GM12878 (cell line): ENCODE data around the gene MST1R. TPM values are rescaled to one million over a fixed set of nuclear protein-coding genes. Genes with fewer than 3 reads are reported as not detected.

Experiments used
- ATAC-seq: fragments of 200-7000 bp; cut with Tn5 transposase; 3 replicates; pipeline ENCODE4 v1.9.1; 2020; ENCODE audit warnings: mild to moderate bottlenecking, moderate library complexity
- BruUV-seq: library from RNA; stranded (reverse); fragments of 400-500 nt; replicated peaks from 2 replicates; lab custom pipeline; 2021; lab: Mats Ljungman, UMichigan
- CTCF ChIA-PET: fragments of 300-600 bp; sonication (Branson Sonifier 250); formaldehyde crosslinking; extraction: SDS; loops from one replicate; lab custom pipeline; 2021; ENCODE audit warnings: inconsistent platforms; lab: Yijun Ruan, JAX
- POLR2A ChIA-PET: fragments of 350-600 bp; formaldehyde crosslinking; extraction: SDS; loops from one replicate; lab custom pipeline; 2021; ENCODE audit warnings: inconsistent platforms; lab: Charles Lee
- RAD21 ChIA-PET: fragments of 300-600 bp; sonication (Branson Sonifier 250); formaldehyde crosslinking; loops from one replicate; lab custom pipeline; 2023; ENCODE audit warnings: antibody characterized with exemption; ENCODE audit not compliant: unreplicated experiment; lab: Charles Lee
- SMC1A ChIA-PET: fragments of 300-600 bp; sonication (Branson Sonifier 250); formaldehyde crosslinking; loops from one replicate; lab custom pipeline; 2023; ENCODE audit not compliant: unreplicated experiment, uncharacterized antibody; lab: Charles Lee
- DNase-seq: peaks from one replicate; pipeline ENCODE4 v3.0.0-alpha.2; 2011; ENCODE audit warnings: low read depth, low spot score
- FAIRE-seq: peaks from 3 replicates; lab custom pipeline; 2011; peaks lifted over from hg19 to GRCh38; lab: Jason Lieb, UNC
- H2AFZ ChIP-seq: 2 replicates; pipeline ENCODE4 v1.6.0; 2011; ENCODE audit warnings: low read depth, low read length, control low read depth; ENCODE audit not compliant: control insufficient read depth
- H3K27ac ChIP-seq: 2 replicates; pipeline ENCODE4 v1.5.1; 2011; ENCODE audit warnings: control low read depth; ENCODE audit not compliant: control insufficient read depth, insufficient read depth
- H3K27me3 ChIP-seq, 2 experiments: replicated peaks in 1 of 2; 2 replicates each; pipeline versions ENCODE4 v1.6.0 to v1.6.1; 2011; ENCODE audit warnings: low read length in 1 of 2; ENCODE audit not compliant: control insufficient read depth in 2 of 2, insufficient read depth in 2 of 2
- H3K36me3 ChIP-seq, 2 experiments: 2 replicates each; pipeline ENCODE4 v1.5.1; 2011; ENCODE audit warnings: low read length in 1 of 2; ENCODE audit not compliant: control insufficient read depth in 2 of 2, insufficient read depth in 2 of 2
- H3K4me1 ChIP-seq: 2 replicates; pipeline ENCODE4 v1.6.1; 2011; ENCODE audit warnings: mild to moderate bottlenecking, low read length, moderate library complexity, mixed read lengths; ENCODE audit not compliant: control insufficient read depth, insufficient read depth
- H3K4me2 ChIP-seq: 2 replicates; pipeline ENCODE4 v1.6.0; 2011; ENCODE audit warnings: control low read depth; ENCODE audit not compliant: control insufficient read depth, insufficient read depth
- H3K4me3 ChIP-seq: fragments of 200-600 bp; sonication (generic); 2 replicates; pipeline ENCODE4 v1.5.1; 2016
- H3K79me2 ChIP-seq: 2 replicates; pipeline ENCODE4 v1.6.0; 2011; ENCODE audit warnings: low read length; ENCODE audit not compliant: control insufficient read depth, insufficient read depth
- H3K9ac ChIP-seq: 2 replicates; pipeline ENCODE4 v1.8.0; 2011; ENCODE audit warnings: low read length, control low read depth, mixed read lengths; ENCODE audit not compliant: control insufficient read depth, insufficient read depth
- H3K9me3 ChIP-seq: replicated peaks from 3 replicates; pipeline ENCODE4 v1.5.1; 2011; ENCODE audit warnings: mild to moderate bottlenecking, low read length; ENCODE audit not compliant: control insufficient read depth, insufficient read depth
- H4K20me1 ChIP-seq: 2 replicates; pipeline ENCODE4 v1.6.0; 2011; ENCODE audit not compliant: control insufficient read depth, insufficient read depth
- ATF7 ChIP-seq: fragments of 450-650 bp; IDR thresholded peaks from 2 replicates; pipeline ENCODE4 v1.6.1; 2016; ENCODE audit warnings: low read depth, mild to moderate bottlenecking
- BMI1 ChIP-seq: fragments of 450-650 bp; IDR thresholded peaks from 2 replicates; pipeline ENCODE4 v1.6.1; 2016; ENCODE audit warnings: mild to moderate bottlenecking, moderate library complexity, borderline replicate concordance
- BRCA1 ChIP-seq: IDR thresholded peaks from 2 replicates; pipeline ENCODE4 v1.6.1; 2011; ENCODE audit warnings: low read depth, low read length, improper control_type of control experiment
- HCFC1 ChIP-seq: fragments of 150-350 bp; IDR thresholded peaks from 2 replicates; pipeline ENCODE4 v1.6.1; 2014; ENCODE audit warnings: low read length
- HDAC2 ChIP-seq: fragments of 200-600 bp; sonication (generic); IDR thresholded peaks from 2 replicates; pipeline ENCODE4 v1.6.1; 2017
- LARP7 ChIP-seq: fragments of 450-650 bp; IDR thresholded peaks from 2 replicates; pipeline ENCODE4 v1.6.1; 2017; ENCODE audit warnings: mild to moderate bottlenecking
- MYC ChIP-seq: IDR thresholded peaks from 2 replicates; pipeline ENCODE4 v1.6.1; 2011; ENCODE audit warnings: mild to moderate bottlenecking, low read length, moderate library complexity, inconsistent platforms; ENCODE audit not compliant: insufficient read depth, insufficient replicate concordance, insufficient read length, severe bottlenecking
- NFXL1 ChIP-seq: fragments of 450-650 bp; IDR thresholded peaks from 2 replicates; pipeline ENCODE4 v1.6.1; 2017; ENCODE audit warnings: antibody characterized with exemption, mild to moderate bottlenecking, borderline replicate concordance
- NFYA ChIP-seq: IDR thresholded peaks from 2 replicates; pipeline ENCODE4 v1.6.1; 2011; ENCODE audit warnings: low read depth, mild to moderate bottlenecking, low read length, improper control_type of control experiment, borderline replicate concordance
- NR2C2 ChIP-seq: IDR thresholded peaks from 2 replicates; pipeline ENCODE4 v1.6.1; 2011; ENCODE audit warnings: borderline replicate concordance, low read depth; ENCODE audit not compliant: control insufficient read depth, insufficient read length
- RB1 ChIP-seq: fragments of 450-650 bp; formaldehyde crosslinking; IDR thresholded peaks from 2 replicates; pipeline ENCODE4 v1.6.1; 2017; ENCODE audit warnings: mild to moderate bottlenecking, borderline replicate concordance
- REST ChIP-seq: IDR thresholded peaks from 2 replicates; pipeline ENCODE4 v1.6.1; 2012; ENCODE audit warnings: mild to moderate bottlenecking, low read depth, low read length
- SRF ChIP-seq, 2 experiments: IDR thresholded peaks; 2 replicates each; pipeline ENCODE4 v1.6.1; 2011; ENCODE audit warnings: low read depth in 2 of 2, low read length in 2 of 2, mild to moderate bottlenecking in 1 of 2, moderate library complexity in 1 of 2
- ZBED1 ChIP-seq: IDR thresholded peaks from 2 replicates; pipeline ENCODE4 v1.6.1; 2016; ENCODE audit warnings: borderline replicate concordance
- WGBS: methylation state at CpG from one replicate; pipeline ENCODE4 v1.1.6; 2016; ENCODE audit warnings: low lambda C conversion rate; ENCODE audit not compliant: insufficient replicate concordance, insufficient coverage; ENCODE audit errors: missing lambda C conversion rate; 5-methylcytosine and 5-hydroxymethylcytosine counted together
- in situ Hi-C: fragments of 300-500 bp; cut with MboI; formaldehyde crosslinking; loops from 9 replicates; pipeline ENCODE4 v1.14.3; 2018; ENCODE audit warnings: mixed read lengths
- intact Hi-C: fragments of 100-400 bp; cut with micrococcal nuclease; formaldehyde crosslinking; loops from one replicate; pipeline ENCODE4 v1.14.2; 2022; ENCODE audit not compliant: unreplicated experiment
- polyA plus RNA-seq, 11 experiments: library from polyadenylated mRNA; depleted of rRNA in 4 of 11; unstranded in 6 of 11; stranded (reverse) in 5 of 11; fragments of >200 nt; fragmentation: Nextera tagmentation in 4 of 11; fragmentation: Illumina TruSeq in 1 of 11; extraction: Ambion mirVana in 4 of 11; extraction: Trizol in 1 of 11; gene quantifications; 1 replicate in 1 of 11; 2 replicates in 10 of 11; pipeline versions ENCODE4 v1.2.1 to v1.2.3, GENCODE V29; 2011 to 2016; ENCODE audit warnings: inconsistent platforms in 2 of 11, missing spikeins in 2 of 11, low read depth in 1 of 11
- total RNA-seq, 4 experiments: library from RNA; depleted of rRNA in 3 of 4; stranded (reverse); fragments of >200 nt in 3 of 4; fragmentation: Illumina TruSeq in 1 of 4; extraction: Trizol in 1 of 4; gene quantifications; 2 replicates each; pipeline versions ENCODE4 v1.2.1 to v1.2.3, GENCODE V29; 2013 to 2021
- TF ChIP-seq, protein P1 (sequence below): IDR thresholded peaks from 2 replicates; pipeline ENCODE4 v1.6.1; 2011; ENCODE audit warnings: borderline replicate concordance, low read depth, mild to moderate bottlenecking, moderate library complexity, mixed read lengths, low read length; ENCODE audit not compliant: insufficient read depth; ENCODE audit errors: extremely low read length

MST1R gene
- total and polyA plus RNA-seq, 10 of the 15 experiments (the other 5 are each of a cell fraction or from before 2014, with no cell fraction given), result 0.40 to 5.6 (median 1.2) TPM

DNA sequence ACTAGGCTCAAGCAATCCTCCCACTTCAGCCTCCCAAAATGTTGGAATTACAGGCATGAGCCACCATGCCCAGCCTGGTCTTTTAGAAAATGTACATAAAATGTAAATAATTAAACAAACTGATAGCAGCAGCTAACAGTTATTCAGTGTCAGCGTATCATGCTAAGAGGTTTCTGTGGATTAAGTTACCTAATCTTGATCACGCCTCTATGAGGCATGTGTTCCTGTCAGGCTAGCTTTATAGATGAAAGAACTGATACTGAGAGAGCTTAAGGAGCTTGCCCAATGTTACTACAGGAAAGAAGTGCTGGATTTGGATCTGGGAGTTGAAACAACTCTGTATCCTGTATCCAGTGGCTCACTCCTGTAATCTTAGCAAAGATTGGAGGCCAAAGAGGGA, 11.2 kb upstream of the MST1R start (continued):
- no peak for TF ChIP-seq REST
- no peak for TF ChIP-seq NR2C2
- TF ChIP-seq NFXL1, result no peak
- TF ChIP-seq HCFC1, result no peak

- 84% methylated on average over 4 of the region's 4 CpGs for WGBS
- BruUV-seq, result no TSS peak
- no peak overlapping the region for H3K4me3 ChIP-seq
- no peaks in the 10 kb centered on the region for H3K4me1 ChIP-seq
- H4K20me1 ChIP-seq, result no peaks in the 10 kb centered on the region
- ChIA-PET POLR2A (no interaction called here), SMC1A (no interaction called here), RAD21 (no interaction called here), CTCF (interaction anchor here (0.5 to 1.6 kb wide), 3 partner anchors 27 to 258 kb away, joined by 3 to 4 read pairs (median 3); partner anchors contain the start of gene RBM6)
- TF ChIP-seq SRF (IDR thresholded peaks at IDR 0.05; ENCODE audit: low read depth in 2 of 2, low read length in 2 of 2) (no peak), MYC (no peak), LARP7 (no peak), BMI1 (no peak), BRCA1 (no peak), HDAC2 (no peak), RB1 (no peak), NFYA (no peak), ATF7 (no peak), ZBED1 (no peak)
- TF ChIP-seq, protein P1, sequence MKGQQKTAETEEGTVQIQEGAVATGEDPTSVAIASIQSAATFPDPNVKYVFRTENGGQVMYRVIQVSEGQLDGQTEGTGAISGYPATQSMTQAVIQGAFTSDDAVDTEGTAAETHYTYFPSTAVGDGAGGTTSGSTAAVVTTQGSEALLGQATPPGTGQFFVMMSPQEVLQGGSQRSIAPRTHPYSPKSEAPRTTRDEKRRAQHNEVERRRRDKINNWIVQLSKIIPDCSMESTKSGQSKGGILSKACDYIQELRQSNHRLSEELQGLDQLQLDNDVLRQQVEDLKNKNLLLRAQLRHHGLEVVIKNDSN, result no peak
- no peak overlapping the region for H2AFZ ChIP-seq
- H3K27ac ChIP-seq, result no peak overlapping the region
- peaks cover 0 to 2% of the 10 kb centered on the region in 2 experiments; a peak in 2 of 4 replicates for H3K36me3 ChIP-seq
- H3K9me3 ChIP-seq, result no peaks in the 10 kb centered on the region
- in situ Hi-C loops, result no loop called here
- H3K79me2 ChIP-seq, result no peaks in the 10 kb centered on the region
- DNase-seq, result no peak
- FAIRE-seq, result no peak
- intact Hi-C loops, result no loop called here
- no peak overlapping the region for H3K9ac ChIP-seq
- no peaks in the 10 kb centered on the region for H3K27me3 ChIP-seq
- ATAC-seq, result no peak
- H3K4me2 ChIP-seq, result no peak overlapping the region
These were observed 9.2 kb upstream of the MST1R start for GRCh38 chr3:49912881-49913281.
